Measurements from ENCODE around the gene STK17B. TPM values are rescaled to one million over a fixed set of nuclear protein-coding genes. Genes with fewer than 3 reads are reported as not detected.

STK17B gene
- polyA plus RNA-seq, 1 donor (not counting 4 experiments of a cell fraction or from before 2014, with no cell fraction given): 11.0 TPM

DNA sequence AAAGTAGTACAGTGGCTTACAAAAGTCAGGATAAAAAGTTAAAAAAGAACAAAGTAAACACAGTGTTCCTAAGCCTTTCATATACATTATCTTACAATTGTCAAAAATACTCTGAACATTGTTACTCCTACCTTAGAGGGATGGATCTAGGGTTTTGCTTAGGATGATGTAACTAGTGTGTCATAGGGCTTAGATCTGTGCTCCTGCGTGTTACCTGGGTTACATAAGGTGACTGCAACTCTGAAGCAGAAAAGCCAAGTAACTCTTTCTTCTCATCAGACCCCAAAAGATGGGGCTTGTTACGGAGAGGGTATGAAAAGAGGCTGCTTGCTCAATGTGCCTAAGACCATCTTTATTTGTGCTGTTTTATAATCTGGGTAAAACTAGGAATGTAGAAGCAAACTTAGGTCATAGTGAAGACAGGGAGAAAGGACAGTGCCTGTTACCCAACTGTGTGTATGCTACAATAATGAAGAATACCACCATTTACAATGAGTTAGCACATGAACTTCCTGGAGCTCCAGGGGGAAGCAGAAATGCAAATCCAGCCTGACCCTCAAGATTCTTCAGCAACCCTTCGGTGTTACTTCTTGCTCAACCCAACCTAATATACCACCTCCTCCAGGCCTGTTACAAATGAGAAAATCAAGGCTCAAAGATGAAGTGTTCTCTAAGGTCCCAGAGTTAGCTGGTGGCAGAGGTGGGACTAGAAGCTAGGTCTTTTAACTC, 42.0 kb upstream of the STK17B start:
- Histone ChIP-seq H2AFZ (ENCODE audit: control insufficient read depth, low read length) (no peak overlapping the region), H3K9me1 (ENCODE audit: control insufficient read depth, extremely low read depth, insufficient read depth, low read length) (no peaks in the 10 kb centered on the region), H3K4me1 (ENCODE audit: control insufficient read depth, extremely low read depth, insufficient read depth, low read length) (no peaks in the 10 kb centered on the region), H3K4me3 (ENCODE audit: control insufficient read depth in 2 of 3, extremely low read depth in 1 of 3, insufficient read depth in 2 of 3, low read depth in 1 of 3, low read length in 3 of 3) (no peak overlapping the region), H3K36me3 (ENCODE audit: control insufficient read depth in 2 of 2, extremely low read depth in 1 of 2, insufficient read depth in 2 of 2, low read length in 2 of 2) (no peaks in the 10 kb centered on the region), H3K9ac (ENCODE audit: control insufficient read depth, extremely low read depth, insufficient read depth, low read length) (no peak overlapping the region), H3K27me3 (ENCODE audit: control insufficient read depth, extremely low read depth, insufficient read depth, low read length) (no peaks in the 10 kb centered on the region), H3K79me2 (ENCODE audit: control insufficient read depth, insufficient read depth, low read length) (no peaks in the 10 kb centered on the region), H3K27ac (ENCODE audit: control insufficient read depth, insufficient read depth, low read length) (no peak overlapping the region), H4K20me1 (ENCODE audit: control insufficient read depth, extremely low read depth, insufficient read depth, low read length) (no peaks in the 10 kb centered on the region), H3K4me2 (ENCODE audit: control insufficient read depth, extremely low read depth, insufficient read depth, low read depth, low read length) (no peak overlapping the region), H3K9me3 (ENCODE audit: control insufficient read depth, low read depth, low read length) (no peaks in the 10 kb centered on the region)
- no peak for DNase-seq (ENCODE audit: low read depth, low spot score)
- no peak for TF ChIP-seq EZH2 (IDR thresholded peaks at IDR 0.05; ENCODE audit: low read length)
- TF ChIP-seq, protein P1, sequence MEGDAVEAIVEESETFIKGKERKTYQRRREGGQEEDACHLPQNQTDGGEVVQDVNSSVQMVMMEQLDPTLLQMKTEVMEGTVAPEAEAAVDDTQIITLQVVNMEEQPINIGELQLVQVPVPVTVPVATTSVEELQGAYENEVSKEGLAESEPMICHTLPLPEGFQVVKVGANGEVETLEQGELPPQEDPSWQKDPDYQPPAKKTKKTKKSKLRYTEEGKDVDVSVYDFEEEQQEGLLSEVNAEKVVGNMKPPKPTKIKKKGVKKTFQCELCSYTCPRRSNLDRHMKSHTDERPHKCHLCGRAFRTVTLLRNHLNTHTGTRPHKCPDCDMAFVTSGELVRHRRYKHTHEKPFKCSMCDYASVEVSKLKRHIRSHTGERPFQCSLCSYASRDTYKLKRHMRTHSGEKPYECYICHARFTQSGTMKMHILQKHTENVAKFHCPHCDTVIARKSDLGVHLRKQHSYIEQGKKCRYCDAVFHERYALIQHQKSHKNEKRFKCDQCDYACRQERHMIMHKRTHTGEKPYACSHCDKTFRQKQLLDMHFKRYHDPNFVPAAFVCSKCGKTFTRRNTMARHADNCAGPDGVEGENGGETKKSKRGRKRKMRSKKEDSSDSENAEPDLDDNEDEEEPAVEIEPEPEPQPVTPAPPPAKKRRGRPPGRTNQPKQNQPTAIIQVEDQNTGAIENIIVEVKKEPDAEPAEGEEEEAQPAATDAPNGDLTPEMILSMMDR (optimal IDR thresholded peaks at IDR 0.05 in 1 of 3, IDR thresholded peaks at IDR 0.05 in 1 of 3, conservative IDR thresholded peaks at IDR 0.05 in 1 of 3; ENCODE audit: extremely low read depth in 1 of 3, insufficient read depth in 2 of 3, low read length in 3 of 3): no peak
- dilution Hi-C loops (cut with MboI; ENCODE audit: extremely low pct_ligation_motif_present, low sequenced_read_pairs): no loop called here
- no peak for FAIRE-seq

DNA sequence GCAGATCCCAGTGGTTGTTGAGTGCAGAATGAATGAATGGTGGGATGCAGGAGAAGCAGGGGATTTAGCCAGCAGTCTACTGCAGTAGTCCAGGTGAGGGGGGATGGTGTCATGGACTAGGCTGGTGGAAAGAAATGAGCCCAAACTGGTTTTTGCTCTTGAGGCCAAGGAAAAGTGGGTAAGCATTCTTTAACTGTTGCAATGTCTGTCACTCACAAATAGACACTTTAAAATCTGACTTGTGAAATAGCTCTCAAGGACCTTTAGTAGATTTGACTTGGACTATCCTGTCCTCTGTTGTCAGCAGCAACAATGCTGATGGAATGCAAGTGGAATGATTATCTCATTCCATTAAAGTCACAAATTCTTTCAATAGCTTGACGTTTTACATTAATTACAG, 37.5 kb upstream of the STK17B start:
- no peak for DNase-seq (ENCODE audit: low read depth, low spot score)
- dilution Hi-C loops (cut with MboI; ENCODE audit: extremely low pct_ligation_motif_present, low sequenced_read_pairs): no loop called here

More for the DNA sequence above, 37.5 kb upstream of the STK17B start:
- Histone ChIP-seq H3K79me2 (ENCODE audit: control insufficient read depth, insufficient read depth, low read length) (no peaks in the 10 kb centered on the region), H2AFZ (ENCODE audit: control insufficient read depth, low read length) (no peak overlapping the region), H3K9me3 (ENCODE audit: control insufficient read depth, low read depth, low read length) (no peaks in the 10 kb centered on the region), H3K4me3 (ENCODE audit: control insufficient read depth in 2 of 3, extremely low read depth in 1 of 3, insufficient read depth in 2 of 3, low read depth in 1 of 3, low read length in 3 of 3) (no peak overlapping the region), H3K4me2 (ENCODE audit: control insufficient read depth, extremely low read depth, insufficient read depth, low read depth, low read length) (no peak overlapping the region), H3K27me3 (ENCODE audit: control insufficient read depth, extremely low read depth, insufficient read depth, low read length) (no peaks in the 10 kb centered on the region), H3K9me1 (ENCODE audit: control insufficient read depth, extremely low read depth, insufficient read depth, low read length) (no peaks in the 10 kb centered on the region), H4K20me1 (ENCODE audit: control insufficient read depth, extremely low read depth, insufficient read depth, low read length) (no peaks in the 10 kb centered on the region), H3K9ac (ENCODE audit: control insufficient read depth, extremely low read depth, insufficient read depth, low read length) (no peak overlapping the region), H3K36me3 (ENCODE audit: control insufficient read depth in 2 of 2, extremely low read depth in 1 of 2, insufficient read depth in 2 of 2, low read length in 2 of 2) (no peaks in the 10 kb centered on the region), H3K4me1 (ENCODE audit: control insufficient read depth, extremely low read depth, insufficient read depth, low read length) (no peaks in the 10 kb centered on the region), H3K27ac (ENCODE audit: control insufficient read depth, insufficient read depth, low read length) (no peak overlapping the region)
- TF ChIP-seq, protein P1 (optimal IDR thresholded peaks at IDR 0.05 in 1 of 3, IDR thresholded peaks at IDR 0.05 in 1 of 3, conservative IDR thresholded peaks at IDR 0.05 in 1 of 3; ENCODE audit: extremely low read depth in 1 of 3, insufficient read depth in 2 of 3, low read length in 3 of 3): no peak
- no peak for TF ChIP-seq EZH2 (IDR thresholded peaks at IDR 0.05; ENCODE audit: low read length)
- FAIRE-seq: no peak

Measured in keratinocyte (primary cell).